Measurements from ENCODE around the gene WASHC3.

The WASHC3 gene

GRCh38 chr12:101967506-101967905 lies 94.3 kb downstream of the WASHC3 start:
- DNase-seq = no peak

GRCh38 chr12:101966496-101966895 lies 95.3 kb downstream of the WASHC3 start:
- no peak for DNase-seq

- DNase-seq = no peak
These were observed 98.1 kb downstream of the WASHC3 start for GRCh38 chr12:101963697-101964096.

Data from activated T-cell treated with anti-CD3 and anti-CD28 coated beads for 4 hours (primary cell).